Hypothalamus (tissue), 51 donors: ENCODE results near the gene PSMD2.

ENCODE experiments used
- DNase-seq, 51 donors: peaks; one replicate each; lab custom pipeline; 2025; lab: John Stamatoyannopoulos, UW

Gene PSMD2

DNA sequence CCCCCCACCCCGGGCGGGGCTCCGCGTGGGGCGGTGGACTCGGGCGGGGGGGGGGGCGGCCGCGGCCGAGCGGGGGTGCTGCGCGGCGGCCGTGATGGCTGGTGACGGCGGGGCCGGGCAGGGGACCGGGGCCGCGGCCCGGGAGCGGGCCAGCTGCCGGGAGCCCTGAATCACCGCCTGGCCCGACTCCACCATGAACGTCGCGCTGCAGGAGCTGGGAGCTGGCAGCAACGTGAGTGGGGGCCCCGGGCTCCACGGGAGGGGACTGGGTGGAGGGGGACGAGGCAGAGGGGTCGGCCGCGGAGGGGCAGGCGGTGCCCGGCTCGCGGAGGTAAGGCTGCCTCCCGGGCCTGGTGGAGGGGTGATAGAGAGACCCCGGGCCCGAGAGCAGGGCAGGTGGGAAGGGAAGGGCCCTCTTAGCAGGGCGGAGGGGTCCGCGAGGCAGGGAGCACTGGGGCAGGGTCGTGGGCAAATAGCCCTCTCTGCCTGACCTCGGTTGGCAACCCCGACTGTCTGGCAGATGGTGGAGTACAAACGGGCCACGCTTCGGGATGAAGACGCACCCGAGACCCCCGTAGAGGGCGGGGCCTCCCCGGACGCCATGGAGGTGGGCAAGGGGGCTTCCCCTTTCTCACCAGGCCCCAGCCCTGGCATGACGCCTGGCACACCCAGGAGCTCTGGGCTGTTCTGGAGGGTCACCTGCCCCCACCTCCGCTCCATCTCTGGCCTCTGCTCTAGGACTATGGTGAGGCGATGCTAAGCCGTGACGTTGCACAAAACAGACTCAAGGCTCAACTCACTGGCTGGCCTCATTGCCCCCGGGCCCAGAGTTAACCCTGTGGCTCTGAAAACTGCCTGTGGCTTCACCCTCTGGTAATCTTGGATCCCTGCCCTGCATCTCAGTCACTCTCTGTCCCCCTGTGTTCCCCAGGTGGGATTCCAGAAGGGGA lies 22.8 kb upstream of the PSMD2 start, which contains the start of gene ECE2:
ECE2 (plus strand) TSS at position 62 of the 950 bp plus-strand sequence; CDS start at position 194, 132 bp downstream.
- peak in 12 of 51 donors; percentile 4 to 46 (median 17) for DNase-seq

- no peak for DNase-seq
Measured at GRCh38 chr3:184277366-184277765, 21.7 kb upstream of the PSMD2 start.

DNA sequence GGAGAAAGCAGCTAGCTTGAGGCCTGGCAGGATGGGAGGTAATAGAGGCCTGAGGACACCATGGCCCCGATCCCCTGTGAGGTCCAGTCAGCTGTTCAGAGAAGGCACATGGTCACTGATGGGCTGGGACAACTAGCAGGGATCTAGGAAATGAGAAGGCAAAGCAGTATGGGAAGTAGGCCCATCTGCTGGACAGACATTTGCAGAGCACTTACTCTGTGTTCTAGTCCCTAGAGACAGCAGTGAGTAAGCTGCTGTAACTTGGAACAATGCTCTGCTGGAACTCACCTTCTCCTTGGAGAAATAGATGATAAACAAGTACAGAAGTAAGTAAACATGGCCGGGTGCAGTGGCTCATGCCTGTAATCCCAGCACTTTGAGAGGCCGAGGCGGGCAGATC lies 16.1 kb upstream of the PSMD2 start:
- DNase-seq: no peak

GRCh38 chr3:184283681-184284080 lies 15.4 kb upstream of the PSMD2 start:
- no peak for DNase-seq

GRCh38 chr3:184284696-184285095 lies 14.3 kb upstream of the PSMD2 start:
- peak in 34 of 51 donors; percentile 5 to 75 (median 44) for DNase-seq

GRCh38 chr3:184289426-184289938 lies 9.6 kb upstream of the PSMD2 start:
- DNase-seq: peak in 28 of 51 donors; percentile 1 to 60 (median 17)

DNA sequence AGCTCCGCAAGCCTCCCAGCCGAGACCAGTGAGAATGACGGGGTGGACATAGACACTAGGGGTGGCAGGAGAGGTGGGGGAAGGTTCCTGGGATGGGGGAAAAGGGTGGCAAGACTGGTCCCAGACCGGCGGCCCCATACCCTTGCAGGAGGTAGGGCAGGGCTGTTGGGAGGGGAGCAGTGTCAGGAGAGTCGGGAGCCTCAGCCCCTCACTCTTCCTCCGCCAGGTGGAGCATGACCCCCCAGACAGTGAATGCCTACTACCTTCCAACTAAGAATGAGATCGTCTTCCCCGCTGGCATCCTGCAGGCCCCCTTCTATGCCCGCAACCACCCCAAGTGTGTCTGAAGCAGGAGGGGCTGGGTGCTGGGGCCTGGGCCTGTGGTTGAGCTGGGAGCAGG lies 8.7 kb upstream of the PSMD2 start:
- DNase-seq: no peak

DNA sequence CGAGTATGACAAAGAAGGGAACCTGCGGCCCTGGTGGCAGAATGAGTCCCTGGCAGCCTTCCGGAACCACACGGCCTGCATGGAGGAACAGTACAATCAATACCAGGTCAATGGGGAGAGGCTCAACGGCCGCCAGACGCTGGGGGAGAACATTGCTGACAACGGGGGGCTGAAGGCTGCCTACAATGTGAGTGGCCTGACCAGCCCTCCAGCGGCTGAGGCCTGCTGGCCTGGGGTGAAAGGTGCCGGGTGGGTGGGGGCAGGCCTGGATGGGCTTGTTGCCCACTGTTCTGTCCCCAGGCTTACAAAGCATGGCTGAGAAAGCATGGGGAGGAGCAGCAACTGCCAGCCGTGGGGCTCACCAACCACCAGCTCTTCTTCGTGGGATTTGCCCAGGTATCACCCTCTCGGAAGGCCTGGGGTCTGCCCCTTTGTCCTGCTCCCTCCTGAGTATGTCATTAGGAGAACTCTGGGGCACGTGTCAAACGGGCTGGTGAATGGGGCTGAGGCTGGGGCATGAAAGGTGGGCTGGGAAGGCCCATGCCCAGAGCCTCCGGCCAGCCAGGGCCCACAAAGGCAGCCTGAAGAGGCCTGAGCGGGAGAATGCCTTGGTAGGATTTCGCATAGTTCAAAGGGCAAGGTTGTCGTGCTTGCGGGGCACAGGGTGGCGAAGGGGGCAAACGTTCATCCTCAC lies 7.8 kb upstream of the PSMD2 start:
- no peak for DNase-seq

GRCh38 chr3:184291738-184292445 lies 7.1 kb upstream of the PSMD2 start:
- no peak for DNase-seq

GRCh38 chr3:184295771-184296170 lies 3.3 kb upstream of the PSMD2 start:
- DNase-seq: no peak

- DNase-seq: no peak
Measured at GRCh38 chr3:184296616-184297015, 2.4 kb upstream of the PSMD2 start.

- DNase-seq: peak in 1 of 51 donors; percentile 33
Measured at GRCh38 chr3:184299488-184300377, 692 bp downstream of the PSMD2 start.

DNA sequence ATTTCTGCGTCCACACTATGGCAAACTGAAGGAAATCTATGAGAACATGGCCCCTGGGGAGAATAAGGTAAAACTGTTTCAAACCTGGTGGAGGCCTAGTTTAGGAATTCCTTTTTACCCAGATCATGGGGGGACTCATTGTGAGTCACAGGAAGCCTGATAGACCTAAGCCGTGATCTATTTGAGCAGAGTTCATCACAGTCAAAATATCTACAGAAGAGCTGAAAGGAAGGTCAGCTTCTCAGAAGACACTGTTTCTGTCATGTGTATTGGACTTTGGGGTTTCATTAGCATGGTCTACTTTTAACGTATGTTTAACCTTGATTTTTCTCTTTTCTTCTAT lies 1.3 kb downstream of the PSMD2 start:
- no peak for DNase-seq

DNA sequence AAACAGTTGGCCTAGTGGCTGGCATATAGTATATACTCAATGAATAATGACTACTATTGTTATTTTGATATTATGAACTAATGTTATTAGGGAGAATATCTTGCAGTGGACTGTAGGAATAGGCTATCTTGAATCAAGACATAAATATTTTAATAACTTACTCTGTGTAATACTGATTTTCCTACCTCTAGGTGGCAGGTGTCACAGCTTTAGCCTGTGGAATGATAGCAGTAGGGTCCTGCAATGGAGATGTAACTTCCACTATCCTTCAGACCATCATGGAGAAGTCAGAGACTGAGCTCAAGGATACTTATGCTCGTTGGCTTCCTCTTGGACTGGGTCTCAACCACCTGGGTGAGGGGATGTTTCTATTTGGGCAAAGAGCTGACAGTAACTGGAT lies 6.5 kb downstream of the PSMD2 start:
- DNase-seq: no peak

GRCh38 chr3:184306341-184306972 lies 7.4 kb downstream of the PSMD2 start:
- no peak for DNase-seq

- no peak for DNase-seq
Measured at GRCh38 chr3:184307915-184308314, 8.9 kb downstream of the PSMD2 start.

GRCh38 chr3:184308744-184309143 lies 9.7 kb downstream of the PSMD2 start:
- no peak for DNase-seq

GRCh38 chr3:184311633-184312032 lies 12.6 kb downstream of the PSMD2 start:
- DNase-seq: no peak

GRCh38 chr3:184314363-184314699 lies 15.3 kb downstream of the PSMD2 start, which contains the start of gene EIF4G1:
Gene EIF4G1, plus strand, starts transcription at chr3:184314606. Its CDS starts 1,191 bp downstream, at chr3:184315797.
- peak; percentile 54 to 95 (median 88) for DNase-seq
